Placental epithelial cell (primary cell): ENCODE measurements around the gene PRR30. TPM values are rescaled to one million over a fixed set of nuclear protein-coding genes. Genes with fewer than 3 reads are reported as not detected.

ENCODE experiments used
- total RNA-seq: library from RNA; depleted of rRNA; stranded (reverse); fragments of >200 nt; gene quantifications from 2 replicates; pipeline ENCODE4 v1.2.3, GENCODE V29; 2012

Gene PRR30
- not detected in 2 replicates for total RNA-seq

DNA sequence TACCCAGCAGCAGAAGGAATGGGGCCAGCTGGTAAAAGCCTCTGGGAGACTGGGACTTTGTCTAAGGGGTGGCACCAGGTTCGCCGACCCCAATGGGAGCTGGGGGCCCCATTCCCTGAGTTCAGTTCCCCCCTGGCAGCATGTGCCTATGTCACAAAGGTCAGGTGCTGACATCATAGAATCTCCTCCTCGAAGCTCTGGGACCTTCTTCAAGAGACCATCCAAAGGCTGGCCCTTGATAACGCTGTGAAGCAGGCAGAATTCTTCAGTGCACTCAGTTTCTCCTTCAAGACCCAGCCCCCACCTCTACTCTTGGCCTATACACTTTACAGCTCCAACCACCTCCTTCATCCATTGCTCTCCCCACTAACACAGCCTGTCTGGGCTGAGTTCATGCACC lies at the start of gene PRR30:
Gene PRR30 (minus strand): TSS at position 101 of the 400 bp plus-strand sequence. CDS start 1,081 bp downstream, outside the sequence.

GRCh38 chr2:27148801-27149439 lies 9.7 kb upstream of the PRR30 start, which contains the start of gene TCF23:
TSS of gene TCF23 (plus strand) at chr2:27149004. CDS start at chr2:27149134, 130 bp downstream.

DNA sequence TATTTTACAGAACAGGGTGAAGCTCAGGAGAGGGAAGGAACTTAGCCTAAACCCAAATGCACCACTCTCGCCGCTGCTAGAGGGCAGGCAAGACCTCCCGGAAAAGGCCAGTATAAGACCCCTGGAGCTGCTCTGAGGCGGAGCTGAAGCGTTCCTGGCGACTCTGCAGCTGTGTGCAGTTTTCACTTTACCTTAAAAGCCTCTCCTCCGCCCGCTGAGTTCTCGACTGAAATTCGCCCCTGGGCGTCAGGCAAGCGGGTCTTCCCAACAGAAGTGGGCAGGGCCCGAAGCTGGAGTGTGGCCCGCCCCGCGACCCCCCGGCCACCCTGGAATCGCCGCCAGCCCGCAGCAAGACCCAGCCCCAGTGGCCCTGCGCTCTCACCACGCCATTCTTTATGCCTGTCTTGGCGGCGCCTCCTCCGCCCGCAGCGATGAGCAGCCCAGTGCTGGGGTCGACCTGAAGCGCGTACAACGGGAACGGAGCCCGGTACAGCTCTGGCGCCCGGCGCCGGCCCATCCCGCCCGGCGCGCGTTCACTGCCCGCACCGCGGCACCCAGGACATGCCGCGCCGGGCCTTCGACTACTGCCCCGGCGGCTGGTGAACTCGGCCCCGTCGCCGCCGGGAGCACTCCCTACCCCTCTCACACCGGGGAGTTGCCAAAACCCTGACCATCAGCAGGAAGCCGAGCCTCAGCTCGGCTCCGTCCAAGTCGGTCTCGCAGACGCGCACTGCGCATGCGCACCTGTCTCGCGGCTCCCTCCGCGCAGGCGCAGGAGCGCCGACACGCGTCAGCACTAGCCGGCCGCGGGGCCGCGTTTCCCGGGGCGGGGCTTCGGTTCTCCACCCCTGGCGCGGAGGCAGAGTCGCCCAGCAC lies 5.1 kb downstream of the PRR30 start, which contains the start of gene PREB:
Gene PREB (minus strand): TSS at position 732 of the 876 bp plus-strand sequence. CDS start 215 bp downstream, at position 517.

GRCh38 chr2:27123302-27124150 lies 15.7 kb downstream of the PRR30 start, which contains the start of gene ABHD1:
TSS of gene ABHD1 (plus strand) at chr2:27123815. CDS start at chr2:27123949, 134 bp downstream.

DNA sequence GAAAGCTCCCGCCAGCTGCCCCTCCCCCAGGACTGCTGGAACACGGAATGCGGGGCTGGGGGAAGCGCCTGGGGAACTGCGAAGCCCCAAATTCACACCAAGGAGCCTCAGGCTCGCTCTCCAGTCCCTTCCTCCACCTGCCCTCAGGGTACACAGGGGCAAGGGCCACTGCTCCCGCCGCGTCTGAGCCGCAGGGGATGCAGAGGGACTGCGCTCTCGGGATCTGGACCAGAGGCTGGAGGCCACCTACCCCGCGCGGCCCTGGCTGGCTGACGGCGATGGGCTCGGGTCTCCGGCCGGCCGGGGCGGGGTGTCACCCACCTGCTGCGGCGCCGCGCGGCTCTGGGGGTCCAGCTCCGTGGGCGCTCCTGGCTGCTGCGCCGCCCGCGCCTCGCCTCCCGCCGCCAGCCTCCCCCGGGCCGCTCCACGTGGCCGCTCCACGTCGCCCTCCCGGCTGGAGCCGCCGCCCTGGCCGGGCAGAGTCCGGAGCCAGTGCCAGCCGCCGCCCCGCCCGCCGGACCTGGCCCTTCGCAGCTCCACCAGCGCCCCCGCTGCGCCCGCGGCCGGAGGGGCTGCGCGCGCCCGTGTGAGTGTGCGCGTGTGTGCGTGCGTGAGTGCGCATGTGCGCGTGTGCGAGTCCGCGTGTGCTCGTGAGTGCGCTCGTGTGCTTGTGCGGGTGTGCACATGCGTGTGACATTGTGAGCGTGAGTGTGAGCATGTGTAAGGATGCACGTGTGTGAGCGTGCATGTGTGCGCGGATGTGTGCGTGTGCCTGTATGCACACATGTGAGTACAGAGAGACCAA lies 20.5 kb downstream of the PRR30 start, which contains the start of gene CGREF1:
Gene CGREF1 (minus strand): TSS at position 604 of the 805 bp plus-strand sequence. CDS start 14,762 bp downstream, outside the sequence.

Other genes starting within 250 kb of the PRR30 start
- 1.3 and 2.0 TPM in 2 replicates for gene MAPRE3, start 168.8 kb downstream of the PRR30 start, total RNA-seq
- 68.0 and 78.1 TPM in 2 replicates for gene TMEM214, start 106.4 kb downstream of the PRR30 start, total RNA-seq
- 39.6 and 41.2 TPM in 2 replicates for gene AGBL5, start 87.7 kb downstream of the PRR30 start, total RNA-seq
- 217 and 424 TPM in 2 replicates for gene OST4, start 67.8 kb downstream of the PRR30 start, total RNA-seq
- gene EMILIN1, start 60.8 kb downstream of the PRR30 start, total RNA-seq, result 5.2 and 24.7 TPM in 2 replicates
- under 0.01 TPM in 1 of 2 replicates, not detected in the other for gene KHK, start 52.6 kb downstream of the PRR30 start, total RNA-seq
- under 0.01 and 0.33 TPM in 2 replicates for gene CGREF1, start 20.3 kb downstream of the PRR30 start, total RNA-seq
- gene ABHD1, start 15.6 kb downstream of the PRR30 start, total RNA-seq, result not detected in 2 replicates
- gene PREB, start 4.8 kb downstream of the PRR30 start, total RNA-seq, result 44.4 and 75.3 TPM in 2 replicates
- gene TCF23, start 9.6 kb upstream of the PRR30 start, total RNA-seq, result not detected in 2 replicates
- gene ATRAID, start 72.6 kb upstream of the PRR30 start, total RNA-seq, result 197 and 201 TPM in 2 replicates
- 174 and 243 TPM in 2 replicates for gene SLC5A6, start 72.9 kb upstream of the PRR30 start, total RNA-seq
- gene CAD, start 78.0 kb upstream of the PRR30 start, total RNA-seq, result 46.3 and 52.6 TPM in 2 replicates
- gene SLC30A3, start 123.6 kb upstream of the PRR30 start, total RNA-seq, result 0.11 TPM in 1 of 2 replicates, not detected in the other
- gene DNAJC5G, start 136.0 kb upstream of the PRR30 start, total RNA-seq, result not detected in 2 replicates
- gene TRIM54, start 143.0 kb upstream of the PRR30 start, total RNA-seq, result not detected in 2 replicates
- gene UCN, start 169.0 kb upstream of the PRR30 start, total RNA-seq, result 0.22 and 2.0 TPM in 2 replicates
- gene MPV17, start 183.7 kb upstream of the PRR30 start, total RNA-seq, result 56.1 TPM in 2 replicates
- 43.6 and 52.2 TPM in 2 replicates for gene GTF3C2, start 217.4 kb upstream of the PRR30 start, total RNA-seq
- 30.6 and 34.1 TPM in 2 replicates for gene EIF2B4, start 230.9 kb upstream of the PRR30 start, total RNA-seq
- gene SNX17, start 231.2 kb upstream of the PRR30 start, total RNA-seq, result 148 and 178 TPM in 2 replicates
- 10.5 and 11.4 TPM in 2 replicates for gene ZNF513, start 241.3 kb upstream of the PRR30 start, total RNA-seq